Activated T-helper 1 cell treated with Interleukin-2 at 50 U/mL for 16 hours (primary cell): Measurements from ENCODE around the gene RAD51B.

ENCODE experiments used
- DNase-seq: peaks from one replicate; pipeline ENCODE4 v3.0.0-alpha.2; 2020; ENCODE audit warnings: low read depth

RAD51B gene

DNA sequence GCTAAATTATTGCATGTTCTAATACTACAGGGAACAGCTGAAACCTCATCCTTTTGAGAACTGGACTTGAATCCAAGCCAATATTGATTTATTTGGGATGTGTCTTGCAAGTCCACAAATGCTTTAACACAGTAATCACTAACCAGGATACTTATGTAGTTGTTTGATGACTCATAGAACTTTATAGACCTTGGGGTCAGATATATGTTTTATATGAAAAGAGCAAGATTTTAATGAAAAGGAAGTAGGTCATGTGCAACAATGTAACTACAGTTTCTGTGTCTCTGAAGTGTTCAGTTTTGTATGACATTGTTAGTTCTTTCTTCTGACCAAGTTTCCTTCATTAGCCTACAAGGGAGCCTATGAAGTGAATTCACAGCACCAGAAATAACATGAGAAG is 621.2 kb downstream of the RAD51B start:
- DNase-seq = no peak

- no peak for DNase-seq
These were observed 622.0 kb downstream of the RAD51B start for GRCh38 chr14:68441542-68441941.

- DNase-seq = no peak
These were observed 623.5 kb downstream of the RAD51B start for GRCh38 chr14:68442828-68443629.

DNA sequence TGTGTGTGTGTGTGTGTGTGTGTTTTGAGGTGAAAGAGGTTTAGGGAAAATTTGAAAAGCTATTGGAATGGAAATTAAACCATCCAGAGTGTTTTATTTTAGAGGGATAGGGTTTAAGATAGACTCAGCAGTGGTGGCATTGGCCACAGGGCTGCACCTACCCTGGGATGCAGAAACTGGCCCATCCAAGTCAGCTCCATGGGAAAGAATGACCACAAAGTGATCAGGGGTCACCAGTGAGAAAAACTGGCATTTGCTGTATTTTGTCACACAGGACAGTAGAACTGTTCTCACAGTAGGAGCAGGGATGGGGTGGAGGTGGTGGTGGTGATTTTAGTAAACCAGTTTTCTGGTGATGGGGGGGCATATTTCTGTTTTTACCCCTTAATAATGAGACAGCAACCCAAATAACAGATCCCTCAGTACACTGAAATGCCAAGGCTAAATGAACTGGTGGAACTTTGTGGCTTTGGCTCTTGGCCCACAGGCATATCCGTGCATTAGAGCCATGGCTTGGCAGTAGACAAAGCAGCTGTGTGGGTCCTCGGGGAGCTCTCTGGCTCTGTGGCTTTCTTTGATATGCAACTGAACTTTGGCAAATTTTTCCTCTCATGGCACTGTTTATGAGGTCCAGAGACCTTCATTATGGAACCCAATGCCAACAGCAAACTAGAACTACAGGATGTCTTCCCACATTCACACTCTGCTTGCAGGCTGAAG is 625.0 kb downstream of the RAD51B start:
- DNase-seq = no peak

DNA sequence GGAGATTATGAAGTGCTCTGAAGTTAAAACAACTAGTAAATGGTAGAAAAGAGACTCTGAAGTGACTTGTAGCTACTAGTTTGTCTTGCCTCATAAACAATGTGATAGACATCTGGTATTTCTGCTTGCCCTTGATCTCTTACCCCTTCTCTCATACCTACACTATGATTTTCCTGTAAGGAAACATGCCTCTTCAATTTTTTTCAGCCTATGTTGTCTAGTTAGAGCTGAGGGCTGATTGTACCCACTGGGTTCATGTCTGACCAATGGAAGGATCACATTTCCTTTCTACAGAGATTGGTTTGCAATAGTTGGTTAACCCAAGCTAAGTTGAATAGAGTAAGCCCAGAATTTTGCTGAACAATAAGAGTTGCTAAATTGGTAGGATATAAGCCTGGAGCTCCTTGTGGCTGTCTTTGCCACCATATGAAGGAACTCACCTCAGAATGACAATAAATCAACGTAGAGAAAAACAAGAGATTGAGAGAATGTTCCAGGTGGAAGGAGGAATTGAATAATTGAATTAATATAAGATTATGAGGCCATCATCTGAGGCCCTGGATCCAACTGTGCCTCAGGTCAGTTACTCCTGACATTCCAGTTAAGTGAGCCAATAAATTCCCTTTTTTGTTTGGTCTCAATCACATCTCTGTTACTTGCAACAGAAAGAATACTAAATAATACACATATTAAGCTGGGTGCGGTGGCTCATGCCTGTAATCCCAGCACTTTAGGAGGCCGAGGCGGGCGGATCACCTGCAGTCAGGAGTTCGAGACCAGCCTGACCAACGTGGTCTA is 626.9 kb downstream of the RAD51B start:
- DNase-seq = no peak

DNA sequence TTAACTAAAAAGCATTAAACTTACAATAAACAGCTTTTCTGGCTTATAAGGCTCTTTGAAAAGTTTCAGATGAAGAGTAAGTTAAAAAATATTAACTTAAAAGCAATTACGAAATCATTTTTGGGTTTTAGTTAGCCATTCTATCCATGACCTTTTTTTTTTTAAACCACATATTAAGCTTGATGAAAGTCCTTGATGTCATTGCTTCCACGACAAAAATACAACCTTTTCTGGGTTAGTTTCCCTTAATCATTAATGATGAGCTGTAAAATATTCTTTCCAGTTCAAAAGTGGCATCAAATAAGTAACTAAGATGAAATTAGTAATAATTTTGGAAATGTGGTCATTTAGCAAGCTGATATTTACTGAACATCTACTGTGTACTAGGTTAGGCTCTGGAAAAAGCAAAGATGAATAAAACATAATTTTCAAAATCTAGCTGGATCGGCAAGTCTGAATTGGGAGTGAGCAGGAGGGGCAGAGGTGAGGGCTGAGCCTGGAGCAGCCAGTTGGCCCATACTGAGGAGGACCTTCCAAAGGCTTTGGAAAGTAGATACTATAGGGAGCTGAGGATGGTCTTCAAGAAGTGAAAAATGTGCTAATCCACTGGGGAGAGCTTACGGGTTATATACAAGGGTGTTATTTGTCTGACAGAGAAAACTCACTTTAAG is 628.1 kb downstream of the RAD51B start:
- DNase-seq = no peak

- no peak for DNase-seq
These were observed 628.8 kb downstream of the RAD51B start for GRCh38 chr14:68448252-68448902.

DNA sequence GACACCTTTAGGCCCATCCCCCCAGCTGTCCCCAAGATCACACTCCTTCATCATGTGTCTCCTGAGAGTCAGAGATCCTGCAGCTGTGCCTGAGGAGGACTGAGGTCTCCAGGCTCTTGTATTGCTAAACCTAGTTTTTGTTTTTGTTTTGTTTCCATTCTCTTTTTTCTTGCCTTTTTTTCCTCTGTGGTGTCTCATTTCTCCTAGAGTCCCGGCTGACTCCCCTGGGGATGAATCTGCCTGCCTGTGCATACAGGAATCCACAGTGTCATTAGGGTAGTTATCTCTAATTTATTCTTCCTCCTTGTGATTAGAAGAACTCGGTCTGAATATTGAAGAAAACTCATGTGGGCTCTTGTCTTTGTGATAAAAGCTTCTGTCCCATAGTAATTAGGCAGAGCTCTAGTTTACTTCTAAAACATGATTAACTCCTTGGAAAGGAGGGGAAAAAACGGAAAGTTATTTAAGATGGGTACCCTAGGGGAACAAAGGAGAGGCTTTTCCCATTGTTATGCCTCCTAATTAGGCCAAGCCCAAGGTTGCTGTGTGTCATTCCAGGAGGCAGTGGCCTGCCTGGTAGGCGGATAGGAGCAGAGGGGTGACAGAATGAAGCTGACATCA is 630.1 kb downstream of the RAD51B start:
- DNase-seq = no peak

GRCh38 chr14:68450391-68451120 is 631.0 kb downstream of the RAD51B start:
- no peak for DNase-seq

DNA sequence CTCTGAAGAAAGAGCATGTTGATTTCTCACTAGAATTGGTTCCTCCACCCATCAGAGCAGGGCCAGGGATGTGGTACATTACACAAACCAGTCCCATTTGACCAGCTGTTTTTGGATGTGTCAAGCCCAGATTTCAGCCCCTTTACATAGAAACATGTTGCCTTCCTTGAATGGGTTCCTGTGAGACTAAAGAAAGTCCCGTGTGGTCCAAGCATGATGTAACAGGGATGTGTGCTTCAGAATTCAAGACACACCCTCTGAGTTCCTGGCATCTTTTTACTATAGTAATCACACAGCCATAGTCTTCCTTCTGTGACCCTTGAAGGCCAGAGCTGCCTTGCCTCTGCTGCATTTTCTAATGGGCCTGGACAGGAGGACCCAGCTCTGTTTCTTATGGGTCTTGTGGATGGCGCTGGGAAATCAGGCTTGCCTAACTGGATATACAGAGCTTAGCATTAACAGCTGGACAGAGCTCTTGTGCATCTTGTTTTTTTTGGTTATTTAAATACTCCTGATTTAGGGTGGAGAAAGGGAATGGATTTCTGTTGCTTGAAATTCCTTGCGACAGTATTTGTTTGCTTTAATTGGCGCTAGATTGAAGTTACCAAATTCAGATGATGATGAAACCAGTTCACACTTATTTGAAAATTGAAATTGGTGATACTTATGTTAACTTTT is 632.3 kb downstream of the RAD51B start:
- no peak for DNase-seq

- no peak for DNase-seq
These were observed 638.7 kb downstream of the RAD51B start for GRCh38 chr14:68458253-68458652.

DNA sequence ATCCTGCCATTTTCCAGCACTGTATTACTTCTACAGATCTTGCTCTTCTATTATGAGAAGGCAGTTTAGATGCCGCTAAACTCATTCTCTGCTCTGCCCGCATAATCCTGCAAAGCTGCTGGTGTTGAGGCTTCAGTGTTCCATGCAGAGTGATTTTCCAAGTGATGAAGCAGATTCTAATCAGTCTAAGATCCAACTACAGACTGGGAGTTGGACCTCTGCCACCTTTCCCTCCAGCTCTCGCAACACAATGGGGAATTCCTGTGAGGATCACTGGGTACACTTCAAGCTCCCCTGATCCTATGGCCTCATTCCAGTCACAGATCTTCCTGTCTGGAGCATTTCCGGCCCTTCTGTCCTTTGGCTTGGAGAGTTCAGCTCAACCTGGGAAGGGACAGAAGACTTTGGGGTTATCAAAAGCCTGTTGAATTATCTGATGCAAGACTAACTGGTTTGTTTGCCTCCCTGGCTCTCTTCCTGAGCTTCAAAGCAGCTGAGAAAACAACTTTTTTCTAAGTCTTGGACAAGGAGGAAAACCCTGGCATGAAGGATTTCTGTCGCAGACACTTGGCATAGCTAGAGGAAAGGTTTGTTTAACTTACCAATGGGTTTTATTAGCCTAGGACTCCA is 639.4 kb downstream of the RAD51B start:
- DNase-seq = no peak

- DNase-seq = no peak
These were observed 640.0 kb downstream of the RAD51B start for GRCh38 chr14:68459480-68460136.

GRCh38 chr14:68460541-68460940 is 641.0 kb downstream of the RAD51B start:
- no peak for DNase-seq

- no peak for DNase-seq
These were observed 641.5 kb downstream of the RAD51B start for GRCh38 chr14:68461086-68461485.

- no peak for DNase-seq
These were observed 643.1 kb downstream of the RAD51B start for GRCh38 chr14:68462683-68463082.

- DNase-seq = no peak
These were observed 643.7 kb downstream of the RAD51B start for GRCh38 chr14:68463299-68463698.

GRCh38 chr14:68463705-68464374 is 644.3 kb downstream of the RAD51B start:
- DNase-seq = no peak
